GM23338 (cell line): ENCODE results near the gene EPC1. TPM values are rescaled to one million over a fixed set of nuclear protein-coding genes. Genes with fewer than 3 reads are reported as not detected.

ENCODE experiments used
- ATAC-seq: fragments of 200-7000 bp; cut with Tn5 transposase; 3 replicates; pipeline ENCODE4 v1.9.1; 2020
- DNase-seq: peaks from one replicate; pipeline ENCODE4 v3.0.0-alpha.2; 2015; ENCODE audit warnings: low spot score
- H2AFZ ChIP-seq: fragments of 200-600 bp; sonication (generic); 2 replicates; pipeline ENCODE4 v1.8.0; 2016; ENCODE audit warnings: antibody characterized with exemption, mild to moderate bottlenecking, moderate library complexity
- H3F3A ChIP-seq: fragments of 200-600 bp; sonication (generic); replicated peaks from 2 replicates; pipeline ENCODE4 v1.8.0; 2017; ENCODE audit warnings: antibody characterized with exemption, mixed run types, low read depth
- H3K27ac ChIP-seq: fragments of 200-600 bp; sonication (generic); 2 replicates; pipeline ENCODE4 v1.6.1; 2016; ENCODE audit warnings: low read depth
- H3K27me3 ChIP-seq: fragments of 200-600 bp; sonication (generic); 2 replicates; pipeline ENCODE4 v1.8.0; 2016; ENCODE audit warnings: mild to moderate bottlenecking, mixed run types, moderate library complexity; ENCODE audit not compliant: insufficient read depth
- H3K36me3 ChIP-seq: fragments of 200-600 bp; sonication (generic); 2 replicates; pipeline ENCODE4 v1.8.0; 2016; ENCODE audit warnings: mild to moderate bottlenecking; ENCODE audit not compliant: insufficient read depth
- H3K4me1 ChIP-seq: fragments of 200-600 bp; sonication (generic); 2 replicates; pipeline ENCODE4 v1.8.0; 2016; ENCODE audit warnings: mild to moderate bottlenecking, moderate library complexity; ENCODE audit not compliant: insufficient read depth
- H3K4me2 ChIP-seq: fragments of 200-600 bp; sonication (generic); 2 replicates; pipeline ENCODE4 v1.7.1; 2017; ENCODE audit warnings: mixed run types
- H3K4me3 ChIP-seq: fragments of 200-600 bp; sonication (generic); 2 replicates; pipeline ENCODE4 v1.6.1; 2016; ENCODE audit warnings: mixed run types
- H3K79me2 ChIP-seq: fragments of 200-600 bp; sonication (generic); replicated peaks from 2 replicates; pipeline ENCODE4 v1.8.0; 2017; ENCODE audit warnings: mild to moderate bottlenecking; ENCODE audit not compliant: insufficient read depth
- H3K9me2 ChIP-seq: fragments of 200-600 bp; sonication (generic); 2 replicates; pipeline ENCODE4 v1.8.0; 2017; ENCODE audit not compliant: insufficient read depth
- H4K20me1 ChIP-seq: fragments of 200-600 bp; sonication (generic); replicated peaks from 2 replicates; pipeline ENCODE4 v1.8.0; 2017; ENCODE audit warnings: mild to moderate bottlenecking; ENCODE audit not compliant: insufficient read depth
- H3K27ac Mint-ChIP-seq: 2 replicates; pipeline ENCODE4 v1.8.0; 2020; ENCODE audit warnings: inconsistent platforms, mild to moderate bottlenecking, moderate library complexity, mixed read lengths
- H3K27me3 Mint-ChIP-seq: 3 replicates; pipeline ENCODE4 v1.8.0; 2022; ENCODE audit warnings: low read depth, mild to moderate bottlenecking, moderate library complexity, mixed read lengths, inconsistent platforms; ENCODE audit not compliant: insufficient read depth, poor library complexity
- H3K36me3 Mint-ChIP-seq: 3 replicates; pipeline ENCODE4 v1.8.0; 2021; ENCODE audit warnings: low read depth, mild to moderate bottlenecking, inconsistent platforms, moderate library complexity, mixed read lengths
- H3K4me1 Mint-ChIP-seq: 3 replicates; pipeline ENCODE4 v1.8.0; 2020; ENCODE audit warnings: mild to moderate bottlenecking, inconsistent platforms, mixed read lengths
- H3K4me3 Mint-ChIP-seq: 3 replicates; pipeline ENCODE4 v1.8.0; 2021; ENCODE audit warnings: moderate library complexity, mild to moderate bottlenecking, inconsistent platforms, mixed read lengths
- H3K9me3 Mint-ChIP-seq: 3 replicates; pipeline ENCODE4 v1.8.0; 2020; ENCODE audit warnings: moderate library complexity, mild to moderate bottlenecking, inconsistent platforms, mixed read lengths
- CREB1 ChIP-seq: fragments of 250-450 bp; sonication (Bioruptor Pico); IDR thresholded peaks from 2 replicates; pipeline ENCODE4 v1.5.0; 2020; ENCODE audit warnings: low read depth, mild to moderate bottlenecking, moderate library complexity
- EZH2 ChIP-seq: fragments of 200-600 bp; sonication (generic); IDR thresholded peaks from one replicate; pipeline ENCODE4 v1.8.0; 2017; ENCODE audit warnings: antibody characterized with exemption, mild to moderate bottlenecking, low read depth; ENCODE audit not compliant: unreplicated experiment
- EZH2phosphoT487 ChIP-seq: fragments of 200-600 bp; sonication (generic); IDR thresholded peaks from one replicate; pipeline ENCODE4 v1.8.1; 2018; ENCODE audit warnings: antibody characterized with exemption; ENCODE audit not compliant: unreplicated experiment
- JUNB ChIP-seq: IDR thresholded peaks from one replicate; pipeline ENCODE4 v1.6.1; 2016; ENCODE audit warnings: antibody characterized with exemption; ENCODE audit not compliant: unreplicated experiment
- NANOG ChIP-seq: IDR thresholded peaks from 2 replicates; pipeline ENCODE4 v1.6.1; 2016; ENCODE audit warnings: antibody characterized with exemption, borderline replicate concordance
- POLR2AphosphoS5 ChIP-seq: IDR thresholded peaks from 2 replicates; pipeline ENCODE4 v1.6.1; 2016; ENCODE audit warnings: antibody characterized with exemption, low read depth
- STAT1 ChIP-seq: IDR thresholded peaks from one replicate; pipeline ENCODE4 v1.6.1; 2016; ENCODE audit warnings: antibody characterized with exemption; ENCODE audit not compliant: unreplicated experiment
- ZNF114 ChIP-seq: fragments of 250-450 bp; sonication (Bioruptor Pico); IDR thresholded peaks from 2 replicates; pipeline ENCODE4 v1.5.0; 2020; ENCODE audit warnings: mild to moderate bottlenecking, moderate library complexity
- ZNF331 ChIP-seq: fragments of 250-450 bp; sonication (Bioruptor Pico); IDR thresholded peaks from 2 replicates; pipeline ENCODE4 v1.5.0; 2020; ENCODE audit warnings: low read depth, mild to moderate bottlenecking, moderate library complexity
- polyA plus RNA-seq: library from polyadenylated mRNA; unstranded; fragments of >200 nt; fragmentation: Nextera tagmentation; extraction: Ambion mirVana; gene quantifications from 2 replicates; pipeline ENCODE4 v1.2.1, GENCODE V29; 2016
- total RNA-seq: library from RNA; depleted of rRNA; stranded (reverse); fragments of >200 nt; shearing (Covaris generic); gene quantifications from 2 replicates; pipeline ENCODE4 v1.2.3, GENCODE V29; 2014
- TF ChIP-seq, protein P1 (sequence below): IDR thresholded peaks from one replicate; pipeline ENCODE4 v1.6.1; 2018; ENCODE audit warnings: antibody characterized with exemption; ENCODE audit not compliant: unreplicated experiment
- TF ChIP-seq, protein P2 (sequence below), 2 experiments: fragments of 200-600 bp in 1 of 2; sonication (generic) in 1 of 2; conservative IDR thresholded peaks; 2 replicates each; pipeline versions ENCODE4 v1.5.1 to v1.6.1; 2016 to 2017; ENCODE audit warnings: antibody characterized with exemption in 2 of 2, low read depth in 2 of 2, mild to moderate bottlenecking in 2 of 2, moderate library complexity in 1 of 2
- TF ChIP-seq, protein P3 (sequence below): fragments of 250-450 bp; sonication (Bioruptor Pico); IDR thresholded peaks from 2 replicates; pipeline ENCODE4 v1.5.0; 2020; ENCODE audit warnings: mild to moderate bottlenecking, moderate library complexity

EPC1 gene
- total and polyA plus RNA-seq, 2 experiments from 2014 or later: 24.1 to 25.9 TPM

DNA sequence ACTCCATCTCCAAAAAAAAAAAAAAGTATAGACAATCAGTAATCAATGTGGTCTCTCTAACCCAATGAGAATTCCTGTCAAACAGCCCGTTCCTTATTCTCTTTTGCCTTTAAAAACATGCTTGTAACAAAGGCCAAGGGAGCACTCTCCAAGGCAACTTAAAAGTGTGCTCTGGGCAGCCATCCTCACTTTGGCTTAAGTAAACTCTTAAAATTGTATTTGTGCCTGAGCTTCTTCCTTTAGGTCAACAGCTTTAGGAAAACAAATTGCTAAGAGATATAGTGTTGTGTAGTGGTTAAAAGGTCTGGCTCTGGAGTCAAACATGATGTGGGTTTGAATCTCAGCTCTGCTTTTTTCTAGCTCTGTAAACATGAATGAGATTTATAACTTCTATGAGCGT is 13.9 kb upstream of the EPC1 start:
- Histone ChIP-seq H3K27me3 (no peaks in the 10 kb centered on the region), H3F3A (no peaks in the 10 kb centered on the region), H3K79me2 (peaks cover 52% of the 10 kb centered on the region), H3K36me3 (no peaks in the 10 kb centered on the region), H3K27ac (no peak overlapping the region), H2AFZ (no peak overlapping the region), H3K4me2 (no peak overlapping the region), H3K9me2 (no peaks in the 10 kb centered on the region), H4K20me1 (no peaks in the 10 kb centered on the region), H3K4me1 (peaks cover 22% of the 10 kb centered on the region), H3K4me3 (no peak overlapping the region)
- Mint-ChIP-seq H3K4me1 (peaks cover 31% of the 10 kb centered on the region), H3K36me3 (peaks cover 5% of the 10 kb centered on the region), H3K27me3 (no peaks in the 10 kb centered on the region), H3K4me3 (no peak overlapping the region), H3K9me3 (no peaks in the 10 kb centered on the region), H3K27ac (peak overlapping the region; percentile 49; the same call in 1 of the 2 replicates)
- no peak for ATAC-seq
- TF ChIP-seq, protein P1, sequence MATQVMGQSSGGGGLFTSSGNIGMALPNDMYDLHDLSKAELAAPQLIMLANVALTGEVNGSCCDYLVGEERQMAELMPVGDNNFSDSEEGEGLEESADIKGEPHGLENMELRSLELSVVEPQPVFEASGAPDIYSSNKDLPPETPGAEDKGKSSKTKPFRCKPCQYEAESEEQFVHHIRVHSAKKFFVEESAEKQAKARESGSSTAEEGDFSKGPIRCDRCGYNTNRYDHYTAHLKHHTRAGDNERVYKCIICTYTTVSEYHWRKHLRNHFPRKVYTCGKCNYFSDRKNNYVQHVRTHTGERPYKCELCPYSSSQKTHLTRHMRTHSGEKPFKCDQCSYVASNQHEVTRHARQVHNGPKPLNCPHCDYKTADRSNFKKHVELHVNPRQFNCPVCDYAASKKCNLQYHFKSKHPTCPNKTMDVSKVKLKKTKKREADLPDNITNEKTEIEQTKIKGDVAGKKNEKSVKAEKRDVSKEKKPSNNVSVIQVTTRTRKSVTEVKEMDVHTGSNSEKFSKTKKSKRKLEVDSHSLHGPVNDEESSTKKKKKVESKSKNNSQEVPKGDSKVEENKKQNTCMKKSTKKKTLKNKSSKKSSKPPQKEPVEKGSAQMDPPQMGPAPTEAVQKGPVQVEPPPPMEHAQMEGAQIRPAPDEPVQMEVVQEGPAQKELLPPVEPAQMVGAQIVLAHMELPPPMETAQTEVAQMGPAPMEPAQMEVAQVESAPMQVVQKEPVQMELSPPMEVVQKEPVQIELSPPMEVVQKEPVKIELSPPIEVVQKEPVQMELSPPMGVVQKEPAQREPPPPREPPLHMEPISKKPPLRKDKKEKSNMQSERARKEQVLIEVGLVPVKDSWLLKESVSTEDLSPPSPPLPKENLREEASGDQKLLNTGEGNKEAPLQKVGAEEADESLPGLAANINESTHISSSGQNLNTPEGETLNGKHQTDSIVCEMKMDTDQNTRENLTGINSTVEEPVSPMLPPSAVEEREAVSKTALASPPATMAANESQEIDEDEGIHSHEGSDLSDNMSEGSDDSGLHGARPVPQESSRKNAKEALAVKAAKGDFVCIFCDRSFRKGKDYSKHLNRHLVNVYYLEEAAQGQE: no peak
- TF ChIP-seq STAT1 (no peak), EZH2 (no peak), EZH2phosphoT487 (no peak), ZNF114 (CRISPR knock-in tag) (no peak), JUNB (no peak), NANOG (no peak), ZNF331 (CRISPR knock-in tag) (no peak), CREB1 (CRISPR knock-in tag) (no peak), POLR2AphosphoS5 (no peak)
- TF ChIP-seq, protein P2, sequence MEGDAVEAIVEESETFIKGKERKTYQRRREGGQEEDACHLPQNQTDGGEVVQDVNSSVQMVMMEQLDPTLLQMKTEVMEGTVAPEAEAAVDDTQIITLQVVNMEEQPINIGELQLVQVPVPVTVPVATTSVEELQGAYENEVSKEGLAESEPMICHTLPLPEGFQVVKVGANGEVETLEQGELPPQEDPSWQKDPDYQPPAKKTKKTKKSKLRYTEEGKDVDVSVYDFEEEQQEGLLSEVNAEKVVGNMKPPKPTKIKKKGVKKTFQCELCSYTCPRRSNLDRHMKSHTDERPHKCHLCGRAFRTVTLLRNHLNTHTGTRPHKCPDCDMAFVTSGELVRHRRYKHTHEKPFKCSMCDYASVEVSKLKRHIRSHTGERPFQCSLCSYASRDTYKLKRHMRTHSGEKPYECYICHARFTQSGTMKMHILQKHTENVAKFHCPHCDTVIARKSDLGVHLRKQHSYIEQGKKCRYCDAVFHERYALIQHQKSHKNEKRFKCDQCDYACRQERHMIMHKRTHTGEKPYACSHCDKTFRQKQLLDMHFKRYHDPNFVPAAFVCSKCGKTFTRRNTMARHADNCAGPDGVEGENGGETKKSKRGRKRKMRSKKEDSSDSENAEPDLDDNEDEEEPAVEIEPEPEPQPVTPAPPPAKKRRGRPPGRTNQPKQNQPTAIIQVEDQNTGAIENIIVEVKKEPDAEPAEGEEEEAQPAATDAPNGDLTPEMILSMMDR (conservative IDR thresholded peaks at IDR 0.05; ENCODE audit: low read depth in 2 of 2): no peak
- TF ChIP-seq, protein P3, sequence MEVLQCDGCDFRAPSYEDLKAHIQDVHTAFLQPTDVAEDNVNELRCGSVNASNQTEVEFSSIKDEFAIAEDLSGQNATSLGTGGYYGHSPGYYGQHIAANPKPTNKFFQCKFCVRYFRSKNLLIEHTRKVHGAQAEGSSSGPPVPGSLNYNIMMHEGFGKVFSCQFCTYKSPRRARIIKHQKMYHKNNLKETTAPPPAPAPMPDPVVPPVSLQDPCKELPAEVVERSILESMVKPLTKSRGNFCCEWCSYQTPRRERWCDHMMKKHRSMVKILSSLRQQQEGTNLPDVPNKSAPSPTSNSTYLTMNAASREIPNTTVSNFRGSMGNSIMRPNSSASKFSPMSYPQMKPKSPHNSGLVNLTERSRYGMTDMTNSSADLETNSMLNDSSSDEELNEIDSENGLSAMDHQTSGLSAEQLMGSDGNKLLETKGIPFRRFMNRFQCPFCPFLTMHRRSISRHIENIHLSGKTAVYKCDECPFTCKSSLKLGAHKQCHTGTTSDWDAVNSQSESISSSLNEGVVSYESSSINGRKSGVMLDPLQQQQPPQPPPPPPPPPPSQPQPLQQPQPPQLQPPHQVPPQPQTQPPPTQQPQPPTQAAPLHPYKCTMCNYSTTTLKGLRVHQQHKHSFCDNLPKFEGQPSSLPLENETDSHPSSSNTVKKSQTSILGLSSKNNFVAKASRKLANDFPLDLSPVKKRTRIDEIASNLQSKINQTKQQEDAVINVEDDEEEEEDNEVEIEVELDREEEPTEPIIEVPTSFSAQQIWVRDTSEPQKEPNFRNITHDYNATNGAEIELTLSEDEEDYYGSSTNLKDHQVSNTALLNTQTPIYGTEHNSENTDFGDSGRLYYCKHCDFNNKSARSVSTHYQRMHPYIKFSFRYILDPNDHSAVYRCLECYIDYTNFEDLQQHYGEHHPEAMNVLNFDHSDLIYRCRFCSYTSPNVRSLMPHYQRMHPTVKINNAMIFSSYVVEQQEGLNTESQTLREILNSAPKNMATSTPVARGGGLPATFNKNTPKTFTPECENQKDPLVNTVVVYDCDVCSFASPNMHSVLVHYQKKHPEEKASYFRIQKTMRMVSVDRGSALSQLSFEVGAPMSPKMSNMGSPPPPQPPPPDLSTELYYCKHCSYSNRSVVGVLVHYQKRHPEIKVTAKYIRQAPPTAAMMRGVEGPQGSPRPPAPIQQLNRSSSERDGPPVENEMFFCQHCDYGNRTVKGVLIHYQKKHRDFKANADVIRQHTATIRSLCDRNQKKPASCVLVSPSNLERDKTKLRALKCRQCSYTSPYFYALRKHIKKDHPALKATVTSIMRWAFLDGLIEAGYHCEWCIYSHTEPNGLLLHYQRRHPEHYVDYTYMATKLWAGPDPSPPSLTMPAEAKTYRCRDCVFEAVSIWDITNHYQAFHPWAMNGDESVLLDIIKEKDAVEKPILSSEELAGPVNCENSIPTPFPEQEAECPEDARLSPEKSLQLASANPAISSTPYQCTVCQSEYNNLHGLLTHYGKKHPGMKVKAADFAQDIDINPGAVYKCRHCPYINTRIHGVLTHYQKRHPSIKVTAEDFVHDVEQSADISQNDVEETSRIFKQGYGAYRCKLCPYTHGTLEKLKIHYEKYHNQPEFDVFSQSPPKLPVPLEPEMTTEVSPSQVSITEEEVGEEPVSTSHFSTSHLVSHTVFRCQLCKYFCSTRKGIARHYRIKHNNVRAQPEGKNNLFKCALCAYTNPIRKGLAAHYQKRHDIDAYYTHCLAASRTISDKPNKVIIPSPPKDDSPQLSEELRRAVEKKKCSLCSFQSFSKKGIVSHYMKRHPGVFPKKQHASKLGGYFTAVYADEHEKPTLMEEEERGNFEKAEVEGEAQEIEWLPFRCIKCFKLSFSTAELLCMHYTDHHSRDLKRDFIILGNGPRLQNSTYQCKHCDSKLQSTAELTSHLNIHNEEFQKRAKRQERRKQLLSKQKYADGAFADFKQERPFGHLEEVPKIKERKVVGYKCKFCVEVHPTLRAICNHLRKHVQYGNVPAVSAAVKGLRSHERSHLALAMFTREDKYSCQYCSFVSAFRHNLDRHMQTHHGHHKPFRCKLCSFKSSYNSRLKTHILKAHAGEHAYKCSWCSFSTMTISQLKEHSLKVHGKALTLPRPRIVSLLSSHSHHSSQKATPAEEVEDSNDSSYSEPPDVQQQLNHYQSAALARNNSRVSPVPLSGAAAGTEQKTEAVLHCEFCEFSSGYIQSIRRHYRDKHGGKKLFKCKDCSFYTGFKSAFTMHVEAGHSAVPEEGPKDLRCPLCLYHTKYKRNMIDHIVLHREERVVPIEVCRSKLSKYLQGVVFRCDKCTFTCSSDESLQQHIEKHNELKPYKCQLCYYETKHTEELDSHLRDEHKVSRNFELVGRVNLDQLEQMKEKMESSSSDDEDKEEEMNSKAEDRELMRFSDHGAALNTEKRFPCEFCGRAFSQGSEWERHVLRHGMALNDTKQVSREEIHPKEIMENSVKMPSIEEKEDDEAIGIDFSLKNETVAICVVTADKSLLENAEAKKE (CRISPR knock-in tag): no peak
- no peak for DNase-seq
